Retina (tissue), 1 donor: ENCODE measurements around the gene TPSD1.
"Not testable (repeated sequence)": the region's sequence is repeated elsewhere in the genome, so short reads cannot be mapped to it uniquely, and the experiment has no call there.

Experiments used
- DNase-seq: peaks from one replicate; pipeline ENCODE4 v3.0.0-alpha.2; 2016

Gene TPSD1

GRCh38 chr16:1221628-1222552 is 34.0 kb upstream of the TPSD1 start:
- DNase-seq: no peak

- no peak for DNase-seq
These were observed 33.1 kb upstream of the TPSD1 start for GRCh38 chr16:1222553-1223354.

GRCh38 chr16:1223355-1224214 is 32.3 kb upstream of the TPSD1 start:
- no peak for DNase-seq

- DNase-seq: no peak
These were observed 31.3 kb upstream of the TPSD1 start for GRCh38 chr16:1224558-1224957.

GRCh38 chr16:1225051-1225451 is 30.8 kb upstream of the TPSD1 start, which contains the start of gene TPSG1:
TPSG1 (minus strand) TSS chr16:1225268; CDS start chr16:1225252, 16 bp downstream.
- DNase-seq: no peak

- DNase-seq: not testable (repeated sequence)
These were observed 30.0 kb upstream of the TPSD1 start for GRCh38 chr16:1225728-1226311.

GRCh38 chr16:1226692-1227091 is 29.2 kb upstream of the TPSD1 start:
- DNase-seq: not testable (repeated sequence)

- not testable (repeated sequence) for DNase-seq
These were observed 27.6 kb upstream of the TPSD1 start for GRCh38 chr16:1228227-1228626.

GRCh38 chr16:1229476-1229875 is 26.4 kb upstream of the TPSD1 start:
- DNase-seq: not testable (repeated sequence)

- not testable (repeated sequence) for DNase-seq
These were observed 25.8 kb upstream of the TPSD1 start, which contains the start of gene TPSB2 for GRCh38 chr16:1230084-1230470. TPSB2 (minus strand) TSS chr16:1230184; CDS start chr16:1229951, 233 bp downstream.

- not testable (repeated sequence) for DNase-seq
These were observed 25.2 kb upstream of the TPSD1 start for GRCh38 chr16:1230471-1231212.

GRCh38 chr16:1231301-1231700 is 24.6 kb upstream of the TPSD1 start:
- not testable (repeated sequence) for DNase-seq

- not testable (repeated sequence) for DNase-seq
These were observed 23.7 kb upstream of the TPSD1 start for GRCh38 chr16:1232049-1232748.

- DNase-seq: not testable (repeated sequence)
These were observed 19.2 kb upstream of the TPSD1 start for GRCh38 chr16:1236659-1237058.

GRCh38 chr16:1237990-1238389 is 17.9 kb upstream of the TPSD1 start:
- DNase-seq: no peak

GRCh38 chr16:1238909-1239308 is 17.0 kb upstream of the TPSD1 start:
- not testable (repeated sequence) for DNase-seq

GRCh38 chr16:1239575-1239974 is 16.3 kb upstream of the TPSD1 start:
- DNase-seq: not testable (repeated sequence)

GRCh38 chr16:1240436-1240835 is 15.4 kb upstream of the TPSD1 start, which contains the start of gene TPSAB1:
TPSAB1 (plus strand) TSS chr16:1240705; CDS start chr16:1240939, 234 bp downstream.
- not testable (repeated sequence) for DNase-seq

- not testable (repeated sequence) for DNase-seq
These were observed 14.8 kb upstream of the TPSD1 start for GRCh38 chr16:1241081-1241480.

GRCh38 chr16:1243363-1243762 is 12.5 kb upstream of the TPSD1 start:
- DNase-seq: not testable (repeated sequence)
